NCI-H226 (cell line): ENCODE results near the gene GLIPR2.

Source experiments
- DNase-seq: peaks from one replicate; pipeline ENCODE4 v3.0.0-alpha.2; 2015

Gene GLIPR2

GRCh38 chr9:36207016-36207415 lies 70.5 kb downstream of the GLIPR2 start:
- no peak for DNase-seq

- DNase-seq = no peak
Measured at GRCh38 chr9:36207546-36208012, 71.0 kb downstream of the GLIPR2 start.

GRCh38 chr9:36208521-36209253 lies 72.2 kb downstream of the GLIPR2 start:
- DNase-seq = no peak

GRCh38 chr9:36210722-36211121 lies 74.2 kb downstream of the GLIPR2 start:
- no peak for DNase-seq

- DNase-seq = no peak
Measured at GRCh38 chr9:36211510-36211909, 75.0 kb downstream of the GLIPR2 start.

GRCh38 chr9:36213387-36213786 lies 76.9 kb downstream of the GLIPR2 start:
- no peak for DNase-seq
